AG04449 (cell line): ENCODE measurements around the gene AGAP1.

Source experiments
- CTCF ChIA-PET: fragments of 350-600 bp; formaldehyde crosslinking; extraction: SDS; loops from one replicate; lab custom pipeline; 2021; ENCODE audit warnings: antibody characterized with exemption; lab: Yijun Ruan, JAX
- POLR2A ChIA-PET: fragments of 400-600, 350-600 bp; formaldehyde crosslinking; extraction: SDS; loops from one replicate; lab custom pipeline; 2020; ENCODE audit warnings: antibody characterized with exemption, inconsistent platforms; lab: Yijun Ruan, JAX
- DNase-seq: peaks from one replicate; pipeline ENCODE4 v3.0.0-alpha.2; 2010; ENCODE audit warnings: low read depth, low spot score
- H3K4me3 ChIP-seq: 2 replicates; pipeline ENCODE4 v1.5.1; 2011; ENCODE audit warnings: low read depth, mild to moderate bottlenecking, control low read depth, low read length
- CTCF ChIP-seq: IDR thresholded peaks from one replicate; pipeline ENCODE4 v1.5.1; 2011; ENCODE audit warnings: mild to moderate bottlenecking, moderate library complexity, low read length, control low read depth, inconsistent platforms; ENCODE audit not compliant: insufficient read depth; ENCODE audit errors: missing control alignments

AGAP1 gene

GRCh38 chr2:235904585-235904931 lies 410.7 kb downstream of the AGAP1 start:
- no peak overlapping the region for H3K4me3 ChIP-seq
- POLR2A ChIA-PET, result no interaction called here
- TF ChIP-seq CTCF, result no peak
- CTCF ChIA-PET, result no interaction called here
- no peak for DNase-seq

- CTCF ChIA-PET, result no interaction called here
- DNase-seq, result no peak
- POLR2A ChIA-PET, result no interaction called here
- no peak overlapping the region for H3K4me3 ChIP-seq
- TF ChIP-seq CTCF, result no peak
These were observed 415.0 kb downstream of the AGAP1 start for GRCh38 chr2:235908826-235909225.

GRCh38 chr2:235909358-235909757 lies 415.5 kb downstream of the AGAP1 start:
- no peak for DNase-seq
- TF ChIP-seq CTCF, result no peak
- H3K4me3 ChIP-seq, result no peak overlapping the region
- ChIA-PET CTCF (no interaction called here), POLR2A (no interaction called here)

GRCh38 chr2:235910067-235910466 lies 416.2 kb downstream of the AGAP1 start:
- CTCF ChIA-PET, result no interaction called here
- no peak overlapping the region for H3K4me3 ChIP-seq
- POLR2A ChIA-PET, result no interaction called here
- DNase-seq, result no peak
- TF ChIP-seq CTCF, result no peak

- POLR2A ChIA-PET, result no interaction called here
- no peak for TF ChIP-seq CTCF
- no peak overlapping the region for H3K4me3 ChIP-seq
- no peak for DNase-seq
- CTCF ChIA-PET, result no interaction called here
These were observed 417.3 kb downstream of the AGAP1 start for GRCh38 chr2:235911125-235911524.

- no peak for TF ChIP-seq CTCF
- no peak overlapping the region for H3K4me3 ChIP-seq
- no peak for DNase-seq
- CTCF ChIA-PET, result no interaction called here
- POLR2A ChIA-PET, result no interaction called here
These were observed 417.9 kb downstream of the AGAP1 start for GRCh38 chr2:235911633-235912233.
